T-helper 22 cell (primary cell): ENCODE data around the gene CIRBP.
"Not testable (repeated sequence)": the region's sequence is repeated elsewhere in the genome, so short reads cannot be mapped to it uniquely, and the experiment has no call there.

Source experiments
- DNase-seq: peaks from one replicate; pipeline ENCODE4 v3.0.0-alpha.2; 2020; ENCODE audit warnings: low read depth

Gene CIRBP

DNA sequence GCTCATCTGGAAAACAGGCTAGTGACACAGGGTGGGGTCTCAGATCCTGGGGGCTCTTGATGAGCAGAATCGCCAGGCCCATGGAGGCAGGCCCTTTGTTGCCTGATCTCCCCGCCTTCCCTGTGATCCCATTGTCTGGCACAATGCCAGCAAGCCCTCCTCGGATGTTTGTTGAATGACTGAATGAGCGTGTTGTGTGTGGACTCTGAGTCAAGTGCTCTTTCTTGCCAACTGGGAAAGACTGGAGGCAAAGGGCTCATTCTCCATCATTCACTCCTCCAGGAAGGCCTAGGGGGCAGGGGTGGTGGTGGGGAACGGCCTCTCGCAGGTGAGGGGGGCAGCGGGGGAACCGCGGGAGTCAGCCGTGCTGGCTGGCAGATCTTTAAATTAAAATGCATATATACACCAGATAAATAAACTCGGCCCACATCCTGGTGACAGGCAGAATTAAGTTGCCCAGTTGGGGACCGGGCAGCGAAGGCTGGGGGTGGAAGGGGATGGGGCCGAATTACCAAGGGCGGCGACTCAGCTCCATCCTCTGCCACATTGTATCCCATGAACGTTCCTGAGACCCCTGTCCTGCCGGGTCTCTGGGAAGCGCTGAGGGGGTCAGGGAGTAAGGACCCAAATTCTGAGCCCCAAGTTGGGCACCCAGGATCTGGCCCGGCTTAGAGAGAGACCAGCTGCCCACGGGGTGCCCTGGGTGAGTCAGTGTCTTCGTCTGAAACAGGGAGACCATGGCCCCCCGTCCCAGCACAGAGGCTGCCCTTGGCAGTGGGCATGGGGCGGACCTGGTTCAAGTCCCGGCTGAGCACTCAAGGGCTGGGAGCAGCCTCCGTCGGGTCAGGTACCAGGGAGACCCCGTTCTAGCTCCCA, 41.1 kb downstream of the CIRBP start:
- DNase-seq: no peak

GRCh38 chr19:1310853-1311180, 41.7 kb downstream of the CIRBP start:
- DNase-seq: no peak

DNA sequence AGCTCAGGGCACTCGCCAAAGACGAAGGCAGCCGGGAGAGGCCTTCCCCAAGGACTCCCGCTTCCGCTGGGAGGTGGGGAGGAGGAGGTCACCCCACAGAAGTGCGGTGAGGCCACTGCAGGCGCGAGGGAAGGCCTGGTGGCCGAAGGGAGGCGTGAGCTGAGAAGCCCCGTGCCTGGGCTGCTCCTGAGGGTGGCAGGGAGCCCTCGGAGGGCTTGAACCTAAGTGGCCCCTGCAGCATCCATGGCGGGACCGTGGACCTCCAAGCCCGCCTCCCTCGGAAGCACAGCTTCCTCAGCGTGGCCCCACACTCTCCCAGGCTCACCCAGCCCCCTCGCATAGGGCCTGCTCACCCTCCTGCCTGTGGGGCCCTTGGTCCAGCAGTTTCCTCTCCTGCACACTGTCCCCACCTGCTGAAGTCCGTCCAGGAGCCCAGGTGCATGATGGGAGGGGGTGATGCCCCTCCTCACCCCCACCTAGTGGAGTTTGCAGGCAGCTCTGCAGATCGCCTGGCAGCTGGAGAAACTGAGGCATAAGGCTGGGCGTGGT, 42.5 kb downstream of the CIRBP start:
- no peak for DNase-seq

DNA sequence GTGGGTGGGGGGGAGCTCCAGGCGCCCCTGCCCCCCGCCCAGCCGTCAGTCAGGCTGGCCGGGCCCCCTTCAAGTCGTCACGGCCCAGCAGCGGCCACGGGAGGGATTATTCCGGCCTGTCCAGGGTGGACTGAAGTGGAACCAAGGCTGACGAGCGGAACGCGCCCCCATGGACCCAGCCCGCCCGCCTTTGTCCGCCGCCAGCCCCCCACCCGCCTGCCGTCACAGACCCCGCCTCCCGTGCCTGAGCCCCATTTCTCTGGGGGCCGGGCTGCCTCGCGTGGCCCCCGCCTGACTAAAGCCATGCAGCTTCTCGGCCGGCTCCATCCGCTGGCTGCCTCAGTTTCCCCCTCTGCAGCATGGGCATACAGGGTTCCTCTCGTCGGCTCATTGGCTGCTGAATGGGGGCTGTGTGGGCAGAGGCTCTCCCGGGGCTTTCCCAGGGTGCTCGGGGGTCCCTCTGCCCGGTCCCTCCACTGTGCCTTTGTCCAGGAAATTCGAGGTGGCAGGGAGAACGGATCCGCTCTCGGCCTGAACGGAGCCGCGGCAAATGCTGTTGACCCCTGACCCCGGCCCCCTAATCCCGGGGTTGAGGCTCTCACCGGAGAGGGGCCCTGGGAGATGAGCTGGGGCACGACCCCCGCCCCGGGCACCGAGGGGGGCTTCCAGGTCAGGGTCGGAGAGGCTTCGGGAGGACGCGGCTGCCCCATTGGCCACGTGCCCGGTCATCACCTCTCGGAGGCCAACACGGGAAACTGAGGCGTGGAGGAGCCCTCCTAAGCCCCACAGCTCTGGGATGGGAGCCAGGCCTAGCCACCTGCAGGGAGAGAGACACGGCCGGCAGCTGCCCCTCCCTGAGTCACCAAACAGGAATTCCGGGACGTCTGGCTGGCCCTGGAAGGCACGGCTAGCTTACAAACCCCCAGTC, 43.9 kb downstream of the CIRBP start:
- no peak for DNase-seq

DNA sequence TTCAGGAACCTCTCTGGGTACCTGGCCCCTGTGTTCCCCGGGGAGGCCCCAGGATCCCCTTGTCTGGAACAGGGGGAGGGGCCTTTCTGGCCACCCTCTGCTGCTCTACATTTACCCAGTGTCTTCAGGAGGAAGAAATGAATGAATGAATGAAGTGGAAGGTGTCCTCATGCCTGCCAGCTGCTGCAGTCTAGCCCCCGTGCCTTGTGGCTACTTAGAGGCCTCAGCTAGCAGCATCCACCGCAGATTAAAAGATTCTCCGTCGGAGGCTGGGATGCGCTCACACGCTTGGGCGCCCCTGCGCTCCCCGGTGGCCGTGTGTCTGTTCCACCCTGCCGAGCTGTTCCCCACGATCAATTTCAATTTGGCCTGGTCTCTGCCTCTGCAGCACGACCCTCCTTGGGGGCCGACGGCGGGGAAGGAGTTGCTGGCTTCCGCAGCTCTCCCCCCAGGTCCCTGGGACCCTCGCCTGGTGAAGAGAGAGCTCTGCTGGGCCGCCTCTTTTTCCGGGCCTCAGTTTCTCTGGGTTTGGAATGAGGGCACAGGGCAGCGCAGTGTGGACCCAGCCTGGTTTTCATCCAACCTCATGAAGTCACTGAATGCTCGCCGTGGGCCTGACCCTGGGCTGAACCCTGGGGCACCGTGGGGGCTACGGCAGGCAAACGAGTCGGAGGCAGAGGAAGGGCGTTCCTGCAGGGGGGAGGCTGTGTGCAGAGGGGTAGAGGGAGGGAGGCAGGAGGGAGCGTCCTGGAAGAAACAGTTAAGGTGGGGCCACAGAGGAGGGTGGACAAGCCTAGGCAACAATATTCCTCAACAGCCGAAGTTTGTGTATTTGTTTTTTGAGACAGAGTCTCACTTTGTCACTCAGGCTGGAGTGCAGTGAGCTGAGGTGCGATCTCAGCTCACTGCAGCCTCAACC, 44.8 kb downstream of the CIRBP start:
- DNase-seq: no peak

DNA sequence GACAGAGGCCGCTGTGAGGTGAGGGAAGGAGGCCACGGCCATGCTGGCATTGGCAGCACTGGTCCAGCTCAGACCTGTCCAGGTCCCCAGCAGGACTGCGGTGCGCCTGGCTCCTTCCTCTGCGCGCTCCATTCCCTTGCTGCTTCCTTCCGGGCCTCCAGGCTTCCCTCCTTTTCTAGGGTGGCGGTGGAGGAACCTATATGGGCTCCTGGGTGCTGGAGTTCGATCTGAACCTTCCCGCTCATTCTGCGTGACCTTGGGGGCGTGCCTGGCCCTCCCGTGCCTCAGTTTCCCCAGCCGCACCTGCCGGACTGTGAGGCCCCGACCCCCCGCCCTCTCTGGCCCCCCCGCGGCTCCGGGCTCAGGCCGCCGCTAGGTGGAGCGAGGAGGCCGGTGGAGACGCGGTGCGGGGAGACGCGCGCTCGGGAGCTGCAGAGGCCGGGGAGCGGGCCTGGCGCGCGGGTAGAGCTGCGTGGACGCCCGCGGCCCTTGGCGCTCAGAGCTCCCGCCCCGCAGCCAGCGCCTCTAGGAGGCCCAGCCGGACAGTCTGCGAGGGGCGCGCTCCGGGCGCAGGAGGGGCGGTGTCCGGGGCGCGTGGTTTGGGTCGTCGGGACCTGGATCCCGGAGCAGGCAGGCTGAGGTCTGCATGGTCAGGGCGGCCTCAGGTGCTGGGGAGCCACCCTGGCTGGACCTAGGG, 46.5 kb downstream of the CIRBP start:
- no peak for DNase-seq

DNA sequence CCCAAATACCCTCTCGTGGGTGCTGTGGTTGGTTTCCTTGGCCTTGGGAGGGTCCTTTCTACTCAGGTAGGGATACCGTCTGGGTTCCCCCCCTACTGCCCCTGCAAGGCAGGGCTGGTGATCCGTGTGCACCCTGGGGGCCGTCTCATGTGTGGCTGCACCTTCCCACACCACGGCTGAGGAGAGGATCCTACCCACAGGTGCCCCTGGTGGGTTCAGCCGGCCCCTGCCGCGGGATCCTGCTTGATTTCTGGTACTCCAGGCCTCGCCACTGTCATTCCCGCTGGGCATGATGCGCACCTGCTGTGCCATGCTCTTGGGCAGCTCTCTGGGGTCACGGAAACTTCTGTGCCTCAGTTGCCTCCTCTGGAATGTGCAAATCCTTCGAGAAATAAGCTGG, 47.3 kb downstream of the CIRBP start:
- no peak for DNase-seq

GRCh38 chr19:1317274-1318003, 48.3 kb downstream of the CIRBP start:
- DNase-seq: no peak

- DNase-seq: no peak
Measured at GRCh38 chr19:1318678-1319471, 49.7 kb downstream of the CIRBP start.

DNA sequence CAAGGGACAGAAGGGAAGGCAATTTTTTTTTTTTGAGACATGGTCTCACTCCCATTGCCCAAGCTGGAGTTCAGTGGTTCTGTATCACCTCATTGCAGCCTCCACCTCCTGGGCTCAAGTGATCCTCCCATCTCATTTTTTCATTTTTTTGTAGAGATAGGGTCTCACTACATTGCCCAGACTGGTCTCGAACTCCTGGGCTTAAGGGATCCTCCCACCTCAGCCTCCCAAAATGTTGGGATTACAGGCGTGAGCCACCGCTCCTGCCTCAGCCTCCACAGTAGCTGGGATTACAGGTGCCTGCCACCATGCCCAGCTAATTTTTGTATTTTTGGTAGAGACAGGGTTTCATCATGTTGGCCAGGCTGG, 51.1 kb downstream of the CIRBP start:
- not testable (repeated sequence) for DNase-seq

- no peak for DNase-seq
Measured at GRCh38 chr19:1321539-1321938, 52.4 kb downstream of the CIRBP start.

DNA sequence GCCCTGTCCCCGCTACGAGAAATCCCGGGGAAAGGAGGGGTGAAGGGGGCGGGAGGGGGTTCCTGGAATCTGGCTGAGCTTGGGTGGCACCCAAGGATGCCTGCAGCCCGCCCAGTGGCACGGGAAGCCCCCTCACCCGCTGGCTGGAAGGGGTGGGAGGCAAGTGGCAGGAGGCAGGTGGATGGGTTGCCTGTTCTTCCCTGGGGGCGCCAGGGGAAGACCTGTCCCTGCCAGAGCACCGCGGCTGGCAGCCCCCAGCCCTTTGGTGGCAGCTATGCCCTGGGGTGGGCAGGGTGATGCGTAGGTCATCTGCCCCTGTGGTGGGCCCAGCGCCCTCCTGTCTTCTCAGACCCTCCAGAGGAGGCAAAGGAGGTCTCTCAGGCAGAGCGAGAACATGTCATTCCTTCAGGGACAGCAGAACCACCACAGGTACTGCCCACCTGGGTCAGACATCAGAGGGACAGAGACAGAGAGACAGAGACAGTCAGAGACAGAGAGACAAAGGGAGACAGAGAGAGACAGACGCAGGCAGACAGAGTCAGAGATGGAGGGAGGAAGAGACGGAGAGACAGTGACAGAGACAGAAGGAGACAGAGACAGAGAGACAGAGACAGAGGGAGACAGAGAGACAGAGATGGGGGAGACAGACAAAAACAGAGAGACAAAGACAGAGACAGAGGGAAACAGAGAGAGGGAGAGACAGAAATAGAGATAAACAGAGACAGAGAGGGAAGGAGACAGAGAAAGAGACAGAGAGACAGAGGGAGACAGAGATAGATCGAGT, 53.3 kb downstream of the CIRBP start:
- DNase-seq: no peak

DNA sequence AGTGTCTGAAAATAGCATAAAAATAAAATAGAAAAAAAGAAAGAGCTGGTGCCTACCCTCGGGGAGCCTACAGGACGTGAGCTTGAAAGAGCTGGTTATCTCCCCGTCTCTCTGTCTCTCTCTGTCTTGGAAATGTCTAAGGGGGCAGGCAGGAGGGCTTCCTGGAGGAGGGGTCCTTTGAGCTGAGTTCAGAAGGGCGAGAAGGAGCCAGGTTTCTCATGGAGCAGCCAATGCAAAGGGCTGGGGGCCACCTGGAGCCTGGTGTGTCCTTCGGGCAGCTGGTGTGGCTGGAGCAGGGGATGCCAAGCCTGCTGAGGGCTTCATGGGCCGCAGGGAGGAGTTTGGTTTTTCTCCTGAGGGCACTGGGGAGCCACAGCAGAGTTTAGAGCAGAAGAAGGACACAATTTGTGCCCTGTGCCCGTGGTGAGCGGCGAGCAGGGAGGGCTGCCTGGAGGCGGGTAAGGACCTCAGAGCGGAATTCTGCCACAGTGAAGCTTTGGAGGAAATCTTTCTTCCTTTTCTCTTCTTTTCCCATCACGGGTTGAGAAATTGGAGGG, 55.2 kb downstream of the CIRBP start:
- DNase-seq: no peak
